Stimulated activated CD8-positive, alpha-beta memory T cell treated with anti-CD3 and anti-CD28 coated beads, Interleukin-4, amount 100 ng/mL, for 24 hours (primary cell): ENCODE data around the gene USP40.

Experiments
- DNase-seq: peaks from one replicate; pipeline ENCODE4 v3.0.0-alpha.2; 2020; ENCODE audit warnings: low read depth

USP40 gene

DNA sequence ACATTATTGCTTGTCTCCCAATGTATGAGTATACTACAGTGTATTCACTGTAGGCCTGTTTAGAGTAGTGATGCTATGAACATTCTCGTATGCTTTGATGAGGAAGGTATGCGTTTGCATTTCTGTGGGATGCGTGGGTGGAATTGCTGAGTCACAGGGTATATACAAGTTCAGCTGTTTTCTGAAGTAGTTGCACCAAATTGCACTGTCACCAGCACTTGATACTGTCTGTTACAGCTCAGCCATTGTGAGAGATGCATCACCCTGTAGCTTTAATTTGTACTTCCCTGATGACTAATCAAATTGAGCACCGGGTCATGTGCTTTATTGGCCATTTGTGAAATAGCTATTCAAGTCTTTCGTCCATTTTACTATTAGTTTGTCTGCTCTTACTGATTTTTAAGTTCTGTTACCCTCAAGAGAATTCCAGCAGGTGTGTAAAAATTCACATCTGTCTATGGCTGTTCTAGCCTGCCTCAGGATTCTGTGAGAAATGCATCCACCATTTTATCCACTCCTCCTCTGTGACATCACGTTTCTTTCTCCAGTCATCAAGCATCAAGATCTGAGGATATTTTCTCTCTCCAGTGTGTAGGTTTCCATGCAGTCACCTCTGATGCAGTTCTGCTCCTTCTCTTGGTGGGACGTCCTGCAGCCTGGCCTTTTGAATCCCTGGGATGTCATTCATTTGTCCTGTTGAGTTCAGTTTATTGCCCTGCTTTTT is 139.8 kb downstream of the USP40 start:
- DNase-seq: peak; percentile 38
